ENCODE data around the gene UBE2D2. TPM values are rescaled to one million over a fixed set of nuclear protein-coding genes. Genes with fewer than 3 reads are reported as not detected.
A peak's percentile ranks its signal among the peaks of the same experiment; 100 is the strongest.

The UBE2D2 gene
- total RNA-seq, 1 experiment from 2014 or later = 222 TPM

DNA sequence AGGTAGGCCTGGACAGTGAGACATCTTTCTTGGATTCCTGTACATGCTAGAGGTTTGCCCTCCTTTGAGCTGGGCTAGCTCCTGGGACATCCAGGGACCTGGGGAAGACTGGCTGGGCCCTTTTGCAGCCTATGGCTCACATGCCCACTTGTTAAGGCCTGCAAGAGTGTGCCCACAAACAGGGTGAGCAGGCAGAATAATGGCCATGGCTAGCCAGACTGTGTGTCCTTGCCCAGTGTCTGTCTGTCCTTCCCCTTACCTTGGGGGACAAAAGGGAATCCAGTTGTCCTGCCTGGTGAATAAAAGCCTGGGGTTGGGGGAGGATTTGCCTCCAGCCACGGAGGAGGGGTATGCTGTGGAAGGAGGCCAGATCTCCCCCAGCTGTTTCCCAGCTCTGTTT lies 74.1 kb downstream of the UBE2D2 start:
- POLR2A ChIA-PET = interaction anchor here (0.7 to 1.0 kb wide), 2 partner anchors 13 to 56 kb away, joined by 3 to 5 read pairs; partner anchors contain the start of gene CXXC5
- BruUV-seq (replicated peaks) = no TSS peak

DNA sequence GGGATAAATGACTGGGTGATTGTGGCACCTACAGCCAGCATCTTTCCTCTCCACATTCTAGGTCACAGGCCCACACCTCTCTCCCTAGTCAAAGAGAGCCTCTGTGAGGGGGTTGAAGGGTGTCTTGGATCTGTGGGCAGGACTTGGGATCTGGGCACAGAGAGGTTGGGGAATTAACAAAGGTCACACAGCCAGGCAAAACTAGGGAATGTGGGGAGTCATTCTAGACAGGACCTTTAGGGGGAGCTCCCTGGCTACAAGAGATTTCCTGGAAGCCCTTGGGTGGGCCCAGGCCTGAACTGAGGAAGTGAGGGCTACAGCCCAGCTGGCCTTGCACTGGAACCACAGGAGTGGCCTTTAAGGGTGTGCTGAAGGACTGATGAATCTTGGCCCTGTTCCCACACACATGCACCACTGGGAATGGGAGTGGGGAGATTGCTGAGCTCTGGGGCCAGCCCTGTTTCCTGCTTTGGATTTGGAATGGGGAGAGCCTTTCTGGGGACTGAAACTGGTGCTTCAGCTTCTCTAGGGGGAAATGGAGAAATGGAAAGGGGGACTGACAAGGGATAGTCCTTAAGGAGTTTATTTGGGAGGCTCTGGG lies 74.6 kb downstream of the UBE2D2 start:
- H3K27me3 ChIP-seq (ENCODE audit: control insufficient read depth, insufficient read depth, low read length) = no peaks in the 10 kb centered on the region
- H3K9me3 ChIP-seq (ENCODE audit: control insufficient read depth, insufficient read depth, low read depth, low read length) = no peaks in the 10 kb centered on the region
- H3K27ac ChIP-seq (ENCODE audit: low read length) = peak overlapping the region; percentile 37
- in situ Hi-C loops (cut with HindIII; ENCODE audit: low pct_unique_long_range_greater_than_20kb, low sequenced_read_pairs) (no loop called here), intact Hi-C loops (cut with micrococcal nuclease; ENCODE audit: unreplicated experiment) (loop anchor here (1.0 kb wide), 1 partner anchor 130 kb away; no protein-coding TSS in a partner anchor)
- peaks cover 52% of the 10 kb centered on the region for H3K4me1 ChIP-seq (ENCODE audit: control insufficient read depth, insufficient read depth, low read length)
- DNase-seq (ENCODE audit: low read depth, low spot score) (no peak), ATAC-seq (peak; percentile 16)
- no TSS peak for BruUV-seq (replicated peaks)
- H3K36me3 ChIP-seq (ENCODE audit: control insufficient read depth, insufficient read depth, low read length) = no peaks in the 10 kb centered on the region
- H3K4me3 ChIP-seq (ENCODE audit: low read depth in 2 of 2, low read length in 2 of 2) = no peak overlapping the region
- ChIA-PET POLR2A (interaction anchor here (1.0 to 1.2 kb wide), 2 partner anchors 13 to 20 kb away, joined by 3 to 5 read pairs; partner anchors contain the start of gene CXXC5), CTCF (interaction anchor here (0.6 to 4.6 kb wide), 9 partner anchors 12 to 131 kb away, joined by 3 to 47 read pairs (median 6); partner anchors contain the start of gene CXXC5)
- TF ChIP-seq, protein P1, sequence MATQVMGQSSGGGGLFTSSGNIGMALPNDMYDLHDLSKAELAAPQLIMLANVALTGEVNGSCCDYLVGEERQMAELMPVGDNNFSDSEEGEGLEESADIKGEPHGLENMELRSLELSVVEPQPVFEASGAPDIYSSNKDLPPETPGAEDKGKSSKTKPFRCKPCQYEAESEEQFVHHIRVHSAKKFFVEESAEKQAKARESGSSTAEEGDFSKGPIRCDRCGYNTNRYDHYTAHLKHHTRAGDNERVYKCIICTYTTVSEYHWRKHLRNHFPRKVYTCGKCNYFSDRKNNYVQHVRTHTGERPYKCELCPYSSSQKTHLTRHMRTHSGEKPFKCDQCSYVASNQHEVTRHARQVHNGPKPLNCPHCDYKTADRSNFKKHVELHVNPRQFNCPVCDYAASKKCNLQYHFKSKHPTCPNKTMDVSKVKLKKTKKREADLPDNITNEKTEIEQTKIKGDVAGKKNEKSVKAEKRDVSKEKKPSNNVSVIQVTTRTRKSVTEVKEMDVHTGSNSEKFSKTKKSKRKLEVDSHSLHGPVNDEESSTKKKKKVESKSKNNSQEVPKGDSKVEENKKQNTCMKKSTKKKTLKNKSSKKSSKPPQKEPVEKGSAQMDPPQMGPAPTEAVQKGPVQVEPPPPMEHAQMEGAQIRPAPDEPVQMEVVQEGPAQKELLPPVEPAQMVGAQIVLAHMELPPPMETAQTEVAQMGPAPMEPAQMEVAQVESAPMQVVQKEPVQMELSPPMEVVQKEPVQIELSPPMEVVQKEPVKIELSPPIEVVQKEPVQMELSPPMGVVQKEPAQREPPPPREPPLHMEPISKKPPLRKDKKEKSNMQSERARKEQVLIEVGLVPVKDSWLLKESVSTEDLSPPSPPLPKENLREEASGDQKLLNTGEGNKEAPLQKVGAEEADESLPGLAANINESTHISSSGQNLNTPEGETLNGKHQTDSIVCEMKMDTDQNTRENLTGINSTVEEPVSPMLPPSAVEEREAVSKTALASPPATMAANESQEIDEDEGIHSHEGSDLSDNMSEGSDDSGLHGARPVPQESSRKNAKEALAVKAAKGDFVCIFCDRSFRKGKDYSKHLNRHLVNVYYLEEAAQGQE (IDR thresholded peaks at IDR 0.05; ENCODE audit: insufficient read depth in 1 of 2, low read depth in 2 of 2, low read length in 1 of 2) = no peak
- TF ChIP-seq SIN3A (IDR thresholded peaks at IDR 0.05; ENCODE audit: borderline replicate concordance, insufficient read depth, low read depth, low read length) (no peak), POLR2AphosphoS5 (IDR thresholded peaks at IDR 0.05; ENCODE audit: low read depth, low read length) (peak; percentile 68), TCF7L2 (IDR thresholded peaks at IDR 0.05; ENCODE audit: low read depth, low read length) (no peak)
- TF ChIP-seq, protein P2, sequence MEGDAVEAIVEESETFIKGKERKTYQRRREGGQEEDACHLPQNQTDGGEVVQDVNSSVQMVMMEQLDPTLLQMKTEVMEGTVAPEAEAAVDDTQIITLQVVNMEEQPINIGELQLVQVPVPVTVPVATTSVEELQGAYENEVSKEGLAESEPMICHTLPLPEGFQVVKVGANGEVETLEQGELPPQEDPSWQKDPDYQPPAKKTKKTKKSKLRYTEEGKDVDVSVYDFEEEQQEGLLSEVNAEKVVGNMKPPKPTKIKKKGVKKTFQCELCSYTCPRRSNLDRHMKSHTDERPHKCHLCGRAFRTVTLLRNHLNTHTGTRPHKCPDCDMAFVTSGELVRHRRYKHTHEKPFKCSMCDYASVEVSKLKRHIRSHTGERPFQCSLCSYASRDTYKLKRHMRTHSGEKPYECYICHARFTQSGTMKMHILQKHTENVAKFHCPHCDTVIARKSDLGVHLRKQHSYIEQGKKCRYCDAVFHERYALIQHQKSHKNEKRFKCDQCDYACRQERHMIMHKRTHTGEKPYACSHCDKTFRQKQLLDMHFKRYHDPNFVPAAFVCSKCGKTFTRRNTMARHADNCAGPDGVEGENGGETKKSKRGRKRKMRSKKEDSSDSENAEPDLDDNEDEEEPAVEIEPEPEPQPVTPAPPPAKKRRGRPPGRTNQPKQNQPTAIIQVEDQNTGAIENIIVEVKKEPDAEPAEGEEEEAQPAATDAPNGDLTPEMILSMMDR (IDR thresholded peaks at IDR 0.05) = peak; percentile 78

More for the DNA sequence above, 74.1 kb downstream of the UBE2D2 start:
- no peaks in the 10 kb centered on the region for H3K36me3 ChIP-seq (ENCODE audit: control insufficient read depth, insufficient read depth, low read length)
- TF ChIP-seq SIN3A (IDR thresholded peaks at IDR 0.05; ENCODE audit: borderline replicate concordance, insufficient read depth, low read depth, low read length) (no peak), TCF7L2 (IDR thresholded peaks at IDR 0.05; ENCODE audit: low read depth, low read length) (no peak), POLR2AphosphoS5 (IDR thresholded peaks at IDR 0.05; ENCODE audit: low read depth, low read length) (no peak)
- TF ChIP-seq, protein P2 (IDR thresholded peaks at IDR 0.05) = no peak
- TF ChIP-seq, protein P1 (IDR thresholded peaks at IDR 0.05; ENCODE audit: insufficient read depth in 1 of 2, low read depth in 2 of 2, low read length in 1 of 2) = no peak
- no peaks in the 10 kb centered on the region for H3K9me3 ChIP-seq (ENCODE audit: control insufficient read depth, insufficient read depth, low read depth, low read length)
- ATAC-seq = no peak
- no peak for DNase-seq (ENCODE audit: low read depth, low spot score)
- peaks cover 49% of the 10 kb centered on the region for H3K4me1 ChIP-seq (ENCODE audit: control insufficient read depth, insufficient read depth, low read length)
- no peak overlapping the region for H3K4me3 ChIP-seq (ENCODE audit: low read depth in 2 of 2, low read length in 2 of 2)
- CTCF ChIA-PET = interaction anchor here (1.0 to 4.6 kb wide), 6 partner anchors 13 to 131 kb away, joined by 3 to 47 read pairs (median 8); partner anchors contain the start of gene CXXC5
- in situ Hi-C loops (cut with HindIII; ENCODE audit: low pct_unique_long_range_greater_than_20kb, low sequenced_read_pairs) (no loop called here), intact Hi-C loops (cut with micrococcal nuclease; ENCODE audit: unreplicated experiment) (loop anchor here (1.0 kb wide), 1 partner anchor 130 kb away; no protein-coding TSS in a partner anchor)
- peak overlapping the region; percentile 37 for H3K27ac ChIP-seq (ENCODE audit: low read length)
- no peaks in the 10 kb centered on the region for H3K27me3 ChIP-seq (ENCODE audit: control insufficient read depth, insufficient read depth, low read length)
